ENCODE results near the gene APLF.
"Not testable (repeated sequence)": the region's sequence is repeated elsewhere in the genome, so short reads cannot be mapped to it uniquely, and the experiment has no call there.

The APLF gene

GRCh38 chr2:68589963-68590362, 122.6 kb downstream of the APLF start:
- no peak for DNase-seq

DNA sequence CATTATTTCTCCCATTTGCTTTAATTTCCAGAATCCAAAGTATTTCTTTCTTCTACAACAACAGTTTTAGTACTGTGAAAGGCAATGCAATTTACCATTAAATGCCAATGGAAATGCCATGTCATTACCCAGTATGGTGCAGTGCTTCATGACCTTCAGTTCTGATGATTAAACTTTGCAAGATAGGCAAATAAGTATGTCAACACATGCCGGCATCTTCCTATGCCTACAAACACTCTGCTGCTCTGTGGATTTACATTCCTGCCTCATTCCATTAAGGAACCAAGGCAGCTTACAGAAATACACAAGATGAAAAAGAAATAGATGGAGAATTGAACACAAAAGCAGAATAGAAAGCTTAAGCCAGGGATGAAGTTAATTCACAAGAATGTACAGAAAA, 123.3 kb downstream of the APLF start:
- no peak for DNase-seq

GRCh38 chr2:68591225-68591624, 123.8 kb downstream of the APLF start:
- DNase-seq, result no peak

DNA sequence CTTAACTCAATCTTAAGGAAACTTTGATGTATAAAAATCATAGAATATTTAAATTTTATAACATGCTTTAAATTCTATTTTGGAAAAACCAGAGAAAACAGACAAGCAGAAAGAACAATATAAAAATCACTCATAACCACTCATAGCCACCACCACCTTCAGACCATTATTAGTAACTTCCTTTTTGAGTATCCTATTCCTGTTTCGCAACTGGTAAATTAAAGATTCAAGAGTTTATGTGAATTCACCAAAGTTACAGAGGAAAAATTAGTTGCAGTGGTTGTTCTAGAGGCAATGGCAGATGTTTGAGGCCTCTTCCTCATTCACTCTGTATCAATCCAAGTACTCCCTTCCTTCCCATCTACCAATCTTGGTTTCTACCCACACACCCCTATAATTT, 126.7 kb downstream of the APLF start:
- DNase-seq, result no peak

DNA sequence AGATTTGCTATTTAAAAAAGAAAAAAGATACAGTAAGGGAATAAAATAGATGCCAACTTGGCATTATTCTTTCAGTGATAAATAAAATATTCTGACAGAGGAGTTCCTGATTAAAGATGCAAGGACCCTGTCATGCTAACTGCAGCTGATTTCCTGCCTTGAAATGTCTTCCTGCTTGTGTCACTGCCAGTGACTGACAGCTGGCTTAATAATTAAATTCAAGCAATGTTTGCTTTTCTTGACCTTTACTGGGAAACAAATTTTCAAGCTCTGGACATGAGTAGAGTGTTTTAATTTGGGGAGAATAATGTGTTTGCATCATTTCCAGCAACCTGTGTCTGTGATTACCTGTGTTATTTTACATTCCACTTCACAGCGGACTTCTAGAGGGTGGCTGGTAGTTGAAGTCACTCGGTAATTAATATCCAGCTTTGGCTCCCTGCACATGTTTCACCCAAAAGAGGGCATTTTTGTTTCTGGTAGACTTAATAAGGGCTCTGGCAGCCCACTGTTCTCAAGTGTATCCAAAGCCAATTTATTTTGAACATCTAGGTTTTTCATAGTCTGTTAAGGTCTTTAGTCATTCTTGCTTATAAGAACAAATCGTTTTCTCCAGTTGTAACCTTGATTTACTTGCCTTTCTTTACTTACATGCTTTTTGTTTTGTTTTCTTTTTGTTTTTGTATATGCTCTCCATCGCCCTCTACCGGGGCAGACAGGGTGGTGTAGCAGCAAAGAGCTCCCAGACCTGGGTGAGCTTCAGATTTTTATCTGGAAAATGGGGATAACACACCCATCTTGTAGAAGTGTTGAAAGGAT, 127.5 kb downstream of the APLF start:
- DNase-seq, result peak; percentile 43

GRCh38 chr2:68595493-68595785, 128.1 kb downstream of the APLF start:
- DNase-seq, result not testable (repeated sequence)

DNA sequence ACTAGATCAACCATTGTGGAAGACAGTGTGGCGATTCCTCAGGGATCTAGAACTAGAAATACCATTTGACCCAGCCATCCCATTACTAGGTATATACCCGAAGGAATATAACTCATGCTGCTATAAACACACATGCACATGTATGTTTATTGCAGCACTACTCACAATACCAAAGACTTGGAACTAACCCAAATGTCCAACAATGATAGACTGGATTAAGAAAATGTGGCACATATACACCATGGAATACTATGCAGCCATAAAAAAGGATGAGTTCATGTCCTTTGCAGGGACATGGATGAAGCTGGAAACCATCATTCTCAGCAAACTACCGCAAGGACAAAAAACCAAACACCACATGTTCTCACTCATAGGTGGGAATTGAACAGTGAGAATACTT, 133.1 kb downstream of the APLF start:
- DNase-seq, result not testable (repeated sequence)

DNA sequence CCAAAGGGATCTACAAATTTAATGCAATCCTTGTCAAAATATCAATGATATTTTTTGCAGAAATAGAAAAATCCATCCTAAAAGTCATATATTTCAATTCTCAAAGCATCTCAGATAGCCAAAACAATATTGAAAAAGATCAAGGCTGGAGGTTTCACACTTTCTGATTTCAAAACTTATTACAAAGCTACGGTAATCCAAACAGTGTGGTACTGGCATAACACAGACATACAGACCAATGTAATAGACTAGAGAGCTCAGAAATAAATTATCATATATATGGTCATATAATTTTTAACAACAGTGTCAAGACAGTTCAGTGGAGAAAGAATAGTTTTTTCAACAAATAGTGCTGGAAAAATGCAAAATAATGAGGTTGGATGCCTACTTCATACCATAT, 135.7 kb downstream of the APLF start:
- no peak for DNase-seq

GRCh38 chr2:68604077-68604476, 136.7 kb downstream of the APLF start:
- no peak for DNase-seq

DNA sequence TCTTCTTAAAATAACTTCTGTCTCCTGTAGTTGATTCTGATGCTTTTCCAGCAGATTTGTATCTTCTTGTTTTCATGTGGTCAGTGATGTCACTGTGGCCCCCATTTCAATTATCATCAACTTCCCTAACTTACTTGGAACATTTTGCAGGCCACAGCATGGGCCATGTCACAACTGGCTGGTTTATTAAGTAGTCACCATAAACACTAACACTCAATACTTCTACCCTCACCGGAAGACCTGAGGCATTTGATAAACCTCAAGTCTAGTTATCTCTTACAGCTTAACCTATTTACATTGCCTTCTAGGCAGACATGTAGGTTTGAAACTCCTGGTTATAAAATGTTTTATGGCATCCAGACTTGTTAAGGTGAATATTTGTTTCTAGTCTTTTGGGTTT, 138.6 kb downstream of the APLF start:
- no peak for DNase-seq

- no peak for DNase-seq
Measured at GRCh38 chr2:68606759-68607158, 139.4 kb downstream of the APLF start.

DNA sequence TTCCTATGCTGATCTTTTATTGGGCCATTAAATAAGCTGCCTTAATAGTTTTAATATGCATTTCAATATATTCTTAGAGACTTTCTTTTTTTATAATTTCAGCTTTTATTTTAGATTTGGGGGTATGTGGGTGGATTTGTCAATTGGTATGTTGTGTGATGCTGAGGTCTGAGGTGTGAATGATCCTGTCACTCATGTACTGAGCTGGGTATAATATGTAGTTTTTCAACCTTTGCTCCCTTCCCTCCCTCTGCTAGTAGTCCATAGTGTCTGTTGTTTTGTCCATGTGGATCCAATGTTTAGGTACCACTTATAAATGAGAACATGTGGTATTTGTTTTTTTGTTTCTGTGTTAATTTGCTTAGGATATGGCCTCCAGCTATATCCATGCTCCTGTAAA, 140.5 kb downstream of the APLF start:
- no peak for DNase-seq

GRCh38 chr2:68612765-68613519, 145.6 kb downstream of the APLF start:
- no peak for DNase-seq

GRCh38 chr2:68620772-68621171, 153.4 kb downstream of the APLF start:
- DNase-seq, result no peak

GRCh38 chr2:68623820-68624219, 156.4 kb downstream of the APLF start:
- DNase-seq, result no peak

DNA sequence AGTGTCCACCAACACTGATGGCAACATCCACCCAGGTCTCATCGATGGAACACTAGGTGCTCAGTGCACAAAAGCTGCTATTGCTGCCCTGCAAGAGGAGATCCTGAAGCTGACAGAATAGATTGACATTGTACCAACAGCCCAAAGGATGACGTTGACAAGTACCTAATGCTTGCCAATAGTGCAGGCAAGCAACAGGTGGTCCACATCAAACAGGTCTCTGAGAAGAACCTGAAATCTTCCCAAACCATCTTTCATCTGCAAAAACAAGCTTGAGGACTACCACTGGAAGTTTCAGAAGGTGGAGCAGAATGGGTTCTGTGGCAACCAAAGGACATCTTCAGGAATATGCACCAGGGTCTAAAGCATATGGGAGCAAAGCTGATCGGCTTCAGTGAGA, 160.2 kb downstream of the APLF start:
- no peak for DNase-seq
